GM18499 (cell line): Measurements from ENCODE around the gene HLA-DQA1.
"Not testable (repeated sequence)": the region's sequence is repeated elsewhere in the genome, so short reads cannot be mapped to it uniquely, and the experiment has no call there.

Experiments used
- ATAC-seq: cut with Tn5 transposase; IDR thresholded peaks from one replicate; pipeline ENCODE4 v1.9.1; 2021; ENCODE audit warnings: moderate number of reproducible peaks; ENCODE audit not compliant: insufficient read depth, unreplicated experiment

HLA-DQA1 gene

GRCh38 chr6:32657329-32657728 is 20.1 kb downstream of the HLA-DQA1 start:
- not testable (repeated sequence) for ATAC-seq

GRCh38 chr6:32657819-32658218 is 20.6 kb downstream of the HLA-DQA1 start:
- not testable (repeated sequence) for ATAC-seq

DNA sequence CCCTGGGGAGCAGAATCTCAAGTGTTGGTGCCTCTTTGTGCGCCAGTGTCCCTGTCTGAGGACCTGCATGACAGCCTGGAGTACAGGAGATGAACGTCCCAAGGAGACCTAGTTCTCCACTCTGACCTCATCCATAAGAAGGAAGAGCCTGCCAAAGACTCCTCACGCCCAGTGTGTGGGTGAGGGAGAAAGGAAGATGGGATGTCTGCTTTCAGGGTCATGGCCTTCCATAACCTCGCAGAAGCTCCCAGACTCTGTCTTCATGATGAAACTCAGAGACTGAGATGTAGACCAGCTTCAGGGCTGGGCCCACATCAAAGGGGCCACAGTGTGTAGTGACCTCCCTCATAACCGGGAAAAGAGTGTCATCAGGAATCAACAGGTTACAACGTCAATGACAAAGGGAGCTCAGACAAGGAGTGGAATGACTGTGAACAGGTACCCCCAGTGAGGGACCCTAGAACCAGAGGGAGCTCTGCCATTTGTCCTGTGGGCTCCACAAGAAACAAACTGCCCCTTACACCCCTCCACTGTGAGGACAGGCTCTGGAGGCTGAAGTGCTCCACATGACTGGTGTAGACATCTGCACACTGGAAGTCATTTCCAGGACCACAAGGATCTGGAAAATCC is 21.2 kb downstream of the HLA-DQA1 start:
- ATAC-seq, result no peak

DNA sequence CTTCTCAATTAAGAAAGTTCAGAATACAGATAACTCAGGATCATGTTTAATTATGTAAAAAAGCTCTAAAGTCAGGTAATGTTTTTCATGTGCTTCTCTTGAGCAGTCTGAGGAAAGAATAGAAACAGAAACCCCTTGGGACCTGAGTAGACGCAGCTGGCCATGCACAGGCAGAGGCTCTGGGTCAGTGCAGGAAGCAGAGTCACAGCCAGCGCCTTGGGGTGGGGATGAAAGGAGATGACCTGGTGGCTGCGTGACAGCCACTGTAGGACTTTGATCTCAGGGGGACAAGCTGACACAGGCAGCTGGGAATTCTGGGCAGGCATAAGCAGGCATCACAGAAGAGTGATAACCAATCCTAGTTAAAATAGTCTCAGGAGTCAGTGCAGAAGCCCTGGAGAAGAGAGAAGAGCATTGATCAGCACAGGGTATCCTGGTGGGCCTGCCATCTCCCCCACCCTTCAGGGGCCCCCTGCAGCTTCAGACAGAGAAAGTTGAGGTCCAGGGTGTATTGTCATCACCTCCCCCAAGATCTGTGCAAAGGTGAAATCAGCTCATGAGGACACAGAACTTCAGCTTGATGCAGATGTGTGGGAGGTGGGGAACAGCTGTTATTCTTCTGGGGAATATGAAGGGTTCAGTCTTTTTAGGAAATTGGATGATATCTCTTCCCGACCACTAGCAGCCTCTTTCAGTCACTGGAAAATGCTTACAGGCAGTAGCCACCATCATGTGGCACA is 22.8 kb downstream of the HLA-DQA1 start:
- ATAC-seq, result no peak

- ATAC-seq, result no peak
Observed at GRCh38 chr6:32662099-32662498, 24.9 kb downstream of the HLA-DQA1 start.

DNA sequence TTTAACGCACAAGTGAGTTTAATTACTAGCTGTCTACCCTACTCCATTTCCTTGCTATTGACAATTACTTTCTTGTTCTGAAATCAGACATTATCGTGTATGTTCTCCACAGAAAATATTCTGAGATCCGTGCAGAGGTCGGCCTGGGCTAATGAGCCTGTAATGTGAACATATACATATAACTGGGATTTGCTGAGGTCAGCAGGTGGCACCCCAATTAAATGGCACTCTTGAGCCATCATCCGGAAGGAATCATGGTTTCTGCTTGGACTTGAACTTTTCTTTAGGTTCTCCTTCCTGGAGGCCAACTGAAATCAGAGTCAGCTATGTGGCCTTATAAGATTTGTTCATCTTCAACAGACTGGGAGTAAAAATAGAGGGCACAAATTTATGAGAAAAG is 25.6 kb downstream of the HLA-DQA1 start:
- no peak for ATAC-seq

DNA sequence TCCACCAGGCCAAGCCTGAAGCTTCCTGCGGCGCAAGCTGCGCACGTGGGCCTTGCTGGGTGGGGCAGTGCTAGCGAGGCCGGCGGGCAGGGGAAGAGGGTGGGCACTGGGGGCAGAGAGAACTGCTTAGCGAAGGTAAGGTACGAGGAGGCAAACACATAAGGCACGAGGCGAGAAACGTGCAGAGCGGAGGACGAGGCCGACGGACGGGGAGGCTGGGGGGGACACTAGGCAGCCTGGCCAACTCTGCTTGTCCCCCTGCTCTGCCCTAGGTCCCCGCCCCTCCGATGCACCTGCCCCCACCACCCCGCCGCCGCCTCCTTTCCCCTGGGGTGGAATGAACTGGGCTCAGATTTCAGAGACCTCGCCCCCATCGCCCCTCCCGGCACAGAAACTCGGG is 27.1 kb downstream of the HLA-DQA1 start:
- ATAC-seq, result no peak

- ATAC-seq, result no peak
Observed at GRCh38 chr6:32664827-32665362, 27.7 kb downstream of the HLA-DQA1 start.

- ATAC-seq, result no peak
Observed at GRCh38 chr6:32665661-32666060, 28.5 kb downstream of the HLA-DQA1 start.

- peak; percentile 53 for ATAC-seq
Observed at GRCh38 chr6:32666420-32667300, 29.5 kb downstream of the HLA-DQA1 start, which contains the start of gene HLA-DQB1. Gene HLA-DQB1, minus strand, starts transcription at chr6:32666657. Its CDS starts 50 bp downstream, at chr6:32666607.

DNA sequence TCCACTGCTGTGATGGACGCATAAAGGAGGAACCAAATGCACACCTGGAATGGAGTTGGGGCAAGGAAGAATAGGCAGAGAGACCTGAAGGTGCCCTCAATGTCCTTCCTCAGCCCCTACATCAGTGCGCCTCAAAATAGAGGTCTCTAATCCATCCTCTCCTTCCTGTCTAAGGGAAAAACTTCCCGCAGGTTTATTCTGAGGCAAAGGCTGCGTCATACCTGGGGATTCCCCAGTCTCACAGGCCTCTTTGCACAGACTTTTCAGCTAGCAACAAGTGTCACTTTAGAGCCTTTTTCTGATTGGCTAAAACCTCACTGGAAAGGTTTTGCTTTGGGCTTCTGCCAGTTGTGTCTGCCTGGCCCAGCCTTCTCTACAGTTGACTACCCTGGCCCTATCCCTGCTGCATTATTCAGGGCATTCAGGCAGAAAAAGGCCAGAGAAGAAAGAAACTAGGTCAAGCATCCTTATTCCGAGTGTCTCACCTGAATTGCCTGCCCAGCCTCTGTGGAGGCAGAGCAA is 31.1 kb downstream of the HLA-DQA1 start:
- ATAC-seq, result no peak

GRCh38 chr6:32669240-32669639 is 32.0 kb downstream of the HLA-DQA1 start:
- ATAC-seq, result no peak

DNA sequence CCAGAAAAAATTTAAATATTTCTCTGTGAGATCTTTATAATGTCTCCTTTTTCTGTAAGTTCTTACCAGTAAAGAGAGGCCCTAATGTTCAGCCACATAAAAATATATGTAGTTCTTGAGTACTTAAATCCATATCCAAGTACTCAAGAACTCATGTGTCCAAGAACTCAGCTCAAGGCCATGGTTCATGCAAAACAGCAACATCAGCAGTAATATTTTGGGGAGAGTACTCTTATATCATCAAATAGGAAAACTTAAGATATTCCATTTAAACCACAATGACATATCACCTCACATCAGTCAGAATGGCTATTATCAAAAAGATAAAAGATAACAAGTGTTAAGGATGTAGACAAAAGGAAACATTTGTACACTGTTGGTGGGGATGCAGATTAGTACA is 32.7 kb downstream of the HLA-DQA1 start:
- ATAC-seq, result no peak

DNA sequence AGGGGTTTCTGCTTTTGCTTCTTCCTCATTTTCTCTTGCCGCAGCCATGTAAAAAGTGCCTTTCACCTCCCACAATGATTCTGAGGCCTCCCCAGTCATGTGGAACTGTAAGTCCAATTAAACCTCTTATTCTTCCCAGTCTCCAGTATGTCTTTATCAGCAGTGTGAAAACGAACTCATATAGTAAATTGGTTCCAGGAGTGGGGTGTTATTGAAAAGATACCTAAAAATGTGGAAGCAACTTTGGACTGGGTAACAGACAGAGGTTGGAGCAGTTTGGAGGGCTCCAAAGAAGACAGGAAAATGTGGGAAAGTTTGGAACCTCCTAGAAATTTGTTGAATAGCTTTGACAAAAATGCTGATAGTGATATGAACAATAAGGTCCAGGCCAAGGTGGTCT is 34.7 kb downstream of the HLA-DQA1 start:
- not testable (repeated sequence) for ATAC-seq

GRCh38 chr6:32674123-32674522 is 36.9 kb downstream of the HLA-DQA1 start:
- ATAC-seq, result not testable (repeated sequence)

DNA sequence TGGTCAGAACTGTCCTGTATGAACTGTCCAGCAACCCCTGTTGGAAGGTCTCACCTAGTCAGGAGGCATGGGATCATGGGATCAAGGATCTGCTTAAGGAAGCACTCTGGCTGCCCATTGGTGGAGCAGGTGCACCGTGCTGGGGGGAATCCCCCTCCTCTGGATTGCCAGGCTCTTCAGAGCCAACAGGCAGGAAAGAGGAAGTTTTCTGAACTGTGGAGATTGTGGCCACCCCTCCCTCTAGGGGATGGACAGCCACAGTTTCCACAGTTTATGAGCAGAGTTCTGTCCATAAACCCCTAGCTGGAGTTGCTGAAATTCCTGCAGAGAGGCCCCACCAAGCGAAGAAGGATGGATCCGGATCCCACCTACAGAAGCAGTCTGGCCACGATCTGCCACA is 42.3 kb downstream of the HLA-DQA1 start:
- ATAC-seq, result no peak

GRCh38 chr6:32680055-32680454 is 42.8 kb downstream of the HLA-DQA1 start:
- ATAC-seq, result no peak

DNA sequence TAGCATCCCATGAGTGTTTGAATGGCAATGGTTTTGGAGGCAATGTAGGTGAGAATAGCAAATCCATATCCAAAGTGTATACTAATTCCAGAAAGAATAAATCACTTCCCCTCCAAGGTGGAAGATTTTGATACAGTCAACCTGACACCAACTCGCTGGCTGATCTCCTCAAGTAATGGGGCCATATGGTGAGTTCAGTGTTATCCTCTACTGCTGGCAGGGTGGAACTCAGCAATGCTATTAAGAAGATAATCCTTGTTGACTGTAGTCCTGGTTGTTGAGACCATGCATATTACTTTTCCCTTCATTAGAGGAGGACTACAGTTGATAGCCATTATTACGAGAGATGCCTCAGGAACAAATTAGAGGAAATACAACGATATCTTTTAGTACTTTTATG is 47.0 kb downstream of the HLA-DQA1 start:
- no peak for ATAC-seq

DNA sequence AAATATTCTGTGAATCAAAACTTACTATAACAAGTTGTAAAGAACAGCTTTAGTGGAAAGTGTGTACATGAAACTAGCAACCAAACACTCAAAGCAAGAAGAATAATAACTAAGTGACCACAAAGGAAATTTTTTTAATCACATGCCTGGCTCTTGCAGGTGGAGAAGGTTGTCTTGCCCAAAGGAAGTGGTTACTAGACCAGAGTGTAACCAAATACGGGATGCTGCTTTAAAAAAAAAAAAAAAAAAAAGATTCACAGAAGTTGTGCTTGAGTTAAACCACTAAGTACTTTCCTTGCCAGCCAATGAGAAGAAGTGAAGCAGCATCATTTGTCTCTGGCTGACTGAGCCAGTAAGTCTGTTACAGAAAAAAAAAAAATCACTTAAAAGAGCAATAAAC is 48.4 kb downstream of the HLA-DQA1 start:
- ATAC-seq, result peak; percentile 71
